GM18508 (cell line): ENCODE data around the gene ANKRD17.

Experiments
- ATAC-seq: cut with Tn5 transposase; IDR thresholded peaks from one replicate; pipeline ENCODE4 v1.9.1; 2021; ENCODE audit warnings: moderate number of reproducible peaks; ENCODE audit not compliant: insufficient read depth, unreplicated experiment

The ANKRD17 gene

DNA sequence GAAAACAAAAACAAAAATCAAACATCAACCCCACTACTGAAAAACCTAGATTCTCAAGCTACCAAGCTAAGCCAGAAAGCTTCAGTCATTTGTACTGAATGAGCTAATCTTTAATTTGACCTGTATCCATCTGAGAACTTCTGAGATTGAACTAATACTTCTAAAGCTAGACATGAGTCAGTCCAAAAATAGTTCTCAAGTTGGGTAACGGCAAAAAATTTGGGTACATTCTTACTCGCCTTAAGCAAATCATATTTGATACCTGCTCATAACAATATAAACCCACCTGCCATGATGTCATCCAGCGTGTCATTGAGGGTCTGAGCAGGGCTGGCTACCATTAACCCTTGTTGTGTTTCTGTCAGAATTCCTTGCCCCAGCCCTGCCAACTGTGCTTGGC, 119.4 kb downstream of the ANKRD17 start:
- ATAC-seq = no peak

DNA sequence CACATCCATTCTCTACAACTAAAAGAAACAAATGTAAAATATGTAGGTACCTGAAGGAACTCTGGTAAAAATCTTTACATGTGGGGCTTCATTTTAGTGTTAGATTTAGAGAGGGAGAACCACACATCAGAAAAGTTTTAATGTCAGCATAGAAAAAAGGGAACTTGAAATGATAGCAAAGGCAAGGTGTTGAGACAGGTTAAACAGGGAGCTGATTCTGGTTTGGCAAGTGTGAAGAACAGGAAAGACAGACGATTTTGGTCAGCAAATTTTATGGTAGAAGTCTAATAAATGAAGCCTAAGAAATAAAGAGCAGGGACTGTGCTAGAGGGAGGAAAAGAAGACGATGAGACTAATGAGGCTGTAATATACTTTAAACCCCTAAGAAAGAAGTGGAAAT, 121.5 kb downstream of the ANKRD17 start:
- ATAC-seq = no peak

DNA sequence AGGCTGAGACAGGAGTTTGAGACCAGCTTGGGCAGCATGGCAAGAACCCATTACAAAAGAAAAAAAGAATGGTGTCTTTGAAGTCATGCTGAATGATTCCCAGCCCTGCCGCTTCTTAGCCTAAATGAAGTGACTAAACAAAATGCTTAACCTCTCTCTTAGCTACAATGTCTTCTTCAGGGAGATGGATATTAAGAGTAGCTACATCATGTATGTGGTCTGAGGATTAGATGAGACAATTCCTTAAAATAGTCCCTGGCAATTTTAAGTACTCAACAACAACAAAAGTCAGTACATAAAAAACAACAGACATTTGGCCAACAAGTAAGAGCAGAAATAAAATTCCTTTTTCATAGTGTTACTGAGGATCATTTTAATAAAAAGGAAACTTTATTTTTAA, 124.8 kb downstream of the ANKRD17 start:
- no peak for ATAC-seq

DNA sequence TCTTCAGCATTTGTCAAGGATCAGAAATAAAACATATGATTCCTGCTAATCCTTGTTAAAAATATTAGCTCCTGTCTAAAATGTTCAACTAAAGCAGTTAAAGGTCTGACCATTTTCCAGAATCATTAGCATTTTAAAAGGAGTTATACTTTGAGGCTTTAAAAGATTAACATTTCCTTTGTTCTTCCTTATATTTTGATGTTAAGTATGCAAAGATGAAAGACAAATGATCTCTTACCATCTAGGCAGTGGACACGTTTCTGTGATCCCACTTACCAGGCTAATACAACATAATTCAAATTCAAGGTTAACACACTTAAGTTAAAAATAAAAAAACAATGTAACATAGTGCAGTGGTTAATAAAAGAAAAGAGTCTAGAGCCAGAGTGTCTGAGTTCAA, 127.3 kb downstream of the ANKRD17 start:
- ATAC-seq = no peak

DNA sequence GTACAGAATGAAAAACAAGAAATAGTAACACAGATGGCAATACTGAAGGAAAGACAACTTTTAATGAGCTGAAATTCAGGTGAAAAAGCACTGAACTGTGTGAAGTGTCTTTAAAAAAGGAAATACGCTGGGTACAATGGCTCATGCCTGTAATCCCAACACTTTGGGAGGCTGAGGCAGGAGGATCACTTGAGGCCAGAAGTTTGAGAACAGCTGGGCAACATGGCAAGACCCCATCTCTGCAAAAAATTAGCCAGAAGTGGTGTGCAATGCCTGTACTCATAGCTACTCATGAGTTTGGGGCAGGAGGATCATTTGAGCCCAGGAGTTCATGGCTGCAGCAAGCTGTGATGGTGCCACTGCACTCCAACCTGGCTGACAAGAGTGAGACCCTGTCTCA, 129.3 kb downstream of the ANKRD17 start:
- ATAC-seq = no peak

DNA sequence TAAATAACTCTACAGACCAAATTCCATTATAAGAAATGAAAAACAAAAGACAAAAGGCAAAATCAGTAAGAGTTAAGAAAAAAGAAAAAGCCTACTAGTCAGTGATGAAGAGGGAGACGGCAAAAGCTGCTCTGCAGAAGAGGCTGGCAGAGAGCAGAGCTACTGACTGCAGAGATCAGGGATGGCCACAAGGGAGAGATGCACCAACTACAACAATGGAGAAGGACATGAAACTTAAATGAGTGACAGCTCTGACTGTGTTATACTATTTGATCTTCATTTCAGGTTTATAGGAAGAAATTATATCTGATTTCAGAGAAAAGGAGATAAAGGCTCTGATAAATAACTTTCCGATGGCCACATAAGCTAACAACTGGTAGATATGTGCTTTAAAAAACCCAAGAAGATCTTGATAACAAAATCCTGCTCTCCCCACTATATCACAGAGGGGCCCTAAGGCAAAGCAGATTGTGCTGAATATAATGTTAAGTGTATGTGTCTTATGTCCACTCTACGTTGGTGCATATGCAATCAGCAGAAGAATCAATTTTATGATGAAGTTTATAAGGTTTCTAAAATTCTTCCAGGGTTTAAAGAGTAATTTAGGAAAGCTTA, 130.7 kb downstream of the ANKRD17 start:
- no peak for ATAC-seq

DNA sequence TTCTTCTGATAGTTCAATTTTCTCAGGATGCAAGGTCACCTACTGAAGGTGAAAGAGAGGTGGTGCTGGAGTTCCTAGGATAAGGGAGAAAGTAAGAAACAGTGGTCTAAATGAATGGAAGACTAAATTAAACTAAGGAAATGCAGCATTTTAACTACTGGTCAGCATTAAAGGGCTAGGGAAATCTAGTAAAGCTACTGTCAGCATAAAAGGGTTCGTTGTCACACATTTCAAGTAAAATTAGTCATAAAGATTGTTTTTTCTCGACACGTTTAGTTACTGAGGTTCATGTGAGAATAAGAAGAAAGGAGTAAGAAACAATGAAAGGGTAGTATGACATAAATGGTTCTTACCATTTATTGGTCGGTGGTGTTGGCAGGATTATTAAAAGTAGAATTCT, 149.1 kb downstream of the ANKRD17 start:
- ATAC-seq = no peak

DNA sequence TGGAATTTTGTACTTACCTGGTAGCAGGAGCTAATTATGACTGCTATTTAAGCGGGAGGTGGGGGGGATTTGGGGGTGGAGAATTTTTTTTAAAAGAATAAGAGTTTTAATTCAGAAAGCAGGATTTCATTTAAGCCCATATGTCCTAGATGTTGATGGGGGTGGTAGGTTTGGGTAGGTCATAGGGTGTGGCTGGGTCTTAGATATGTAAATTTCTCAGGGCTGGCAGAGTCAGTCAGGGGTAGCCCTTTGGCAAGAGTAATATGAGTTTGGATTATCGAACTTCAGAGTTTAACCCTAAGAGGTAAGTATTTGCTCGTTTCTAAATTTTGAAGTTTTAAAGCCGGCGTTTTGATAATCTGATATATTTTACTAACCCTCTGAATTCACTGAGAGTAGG, 153.9 kb downstream of the ANKRD17 start:
- ATAC-seq = no peak

DNA sequence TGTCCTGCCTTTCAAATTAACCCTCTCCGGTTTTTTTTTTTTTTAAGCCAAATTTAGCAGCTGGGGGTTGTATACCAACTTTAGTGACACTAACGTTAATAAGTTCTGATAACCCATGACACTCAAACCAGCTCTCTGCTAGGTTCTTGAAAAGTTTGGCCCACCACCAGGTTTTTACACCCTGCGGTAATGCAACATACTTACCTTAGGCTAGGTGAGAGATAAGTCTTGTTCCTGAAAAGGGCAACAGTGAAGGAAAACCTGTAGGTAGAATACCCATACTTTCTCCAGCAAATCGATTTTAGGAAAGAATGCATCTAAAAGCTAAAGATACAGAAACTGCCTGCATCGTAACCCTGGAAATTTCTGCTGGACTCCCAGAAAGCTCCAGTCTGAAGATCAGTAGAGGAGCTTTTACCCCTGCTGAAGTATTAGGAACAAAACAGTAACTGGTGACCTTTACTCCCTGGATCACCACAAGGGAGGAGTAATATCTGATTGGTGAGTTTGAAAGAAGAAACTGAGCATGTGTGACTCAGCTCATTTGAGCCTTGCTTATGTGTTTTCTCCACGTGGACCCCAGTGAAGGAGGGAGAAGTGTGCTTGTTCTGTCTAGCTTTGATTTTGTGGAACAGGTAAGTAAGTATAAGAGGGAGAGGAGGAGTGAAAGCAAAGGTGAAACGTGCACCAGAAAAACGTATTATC, 154.6 kb downstream of the ANKRD17 start:
- no peak for ATAC-seq

DNA sequence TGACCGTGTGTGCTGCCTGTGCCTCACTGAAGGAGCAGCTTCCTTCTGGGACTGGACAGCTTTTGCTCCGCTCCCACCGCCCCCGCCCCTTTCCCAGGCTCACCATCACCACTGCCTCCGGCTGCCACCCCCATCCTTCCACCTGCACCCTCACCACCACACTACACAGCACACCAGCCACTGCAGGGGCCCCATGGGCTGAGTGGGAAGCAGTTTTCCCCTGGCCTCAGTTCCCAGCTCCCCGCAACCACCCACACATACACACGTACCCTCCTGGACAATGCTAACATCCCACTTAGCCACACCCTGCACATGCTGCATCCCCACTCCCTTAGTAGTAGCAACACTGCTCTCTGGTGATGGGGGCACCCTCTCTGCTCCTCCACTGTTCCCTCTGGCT, 159.5 kb downstream of the ANKRD17 start:
- ATAC-seq = no peak

DNA sequence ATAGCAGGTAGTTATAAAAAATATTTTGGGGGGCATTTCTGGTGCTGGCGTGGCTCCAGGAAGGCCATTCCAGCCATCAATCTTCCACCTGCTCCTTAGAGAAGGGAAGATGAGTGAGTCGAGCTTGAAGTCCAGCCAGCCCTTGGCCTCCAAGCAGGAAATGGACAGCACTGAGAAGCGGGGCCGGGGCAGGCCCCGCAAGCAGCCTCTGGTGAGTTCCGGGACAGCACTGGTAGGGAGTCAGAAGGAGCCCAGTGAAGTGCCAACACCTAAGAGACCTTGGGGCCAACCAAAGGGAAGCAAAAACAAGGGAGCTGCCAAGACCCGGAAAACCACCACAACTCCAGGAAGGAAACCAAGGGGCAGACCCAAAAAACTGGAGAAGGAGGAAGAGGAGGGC, 159.9 kb downstream of the ANKRD17 start:
- ATAC-seq = no peak

DNA sequence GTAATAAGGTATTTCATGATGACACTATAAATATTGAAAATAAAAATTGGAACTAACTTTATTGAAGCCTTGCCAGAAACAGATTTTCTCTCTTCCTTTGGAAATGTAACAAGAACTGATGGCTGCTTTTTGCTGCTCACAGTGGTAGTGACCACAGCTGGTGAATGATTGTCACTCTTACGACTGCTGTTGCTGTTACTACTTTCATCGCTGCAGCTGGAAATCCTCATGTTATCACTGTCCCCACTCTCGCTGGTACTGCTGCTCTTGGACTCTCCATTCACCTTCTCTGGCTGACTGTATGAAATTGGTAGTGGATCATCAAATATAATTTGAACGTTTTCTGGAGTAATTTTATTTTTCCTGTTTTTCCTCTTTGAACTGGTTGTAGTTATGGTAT, 160.6 kb downstream of the ANKRD17 start:
- no peak for ATAC-seq

DNA sequence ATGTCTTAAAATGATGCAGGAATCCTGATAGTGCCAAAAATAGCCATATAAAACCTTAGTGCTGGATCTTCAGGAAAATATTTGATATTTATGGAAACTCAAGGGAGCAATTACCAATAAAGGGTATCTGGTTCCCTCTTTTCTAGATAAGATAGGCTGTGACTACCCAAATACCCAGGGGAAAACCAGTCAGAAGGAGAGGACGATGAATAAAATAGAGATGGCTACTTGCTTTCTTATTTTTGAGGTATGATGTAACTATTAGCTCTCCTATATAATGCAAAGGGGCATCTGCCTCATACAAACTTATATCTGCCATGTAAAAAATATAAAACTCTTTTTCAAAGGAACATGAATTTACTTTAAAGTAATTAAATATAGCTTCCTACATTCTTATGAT, 165.7 kb downstream of the ANKRD17 start:
- ATAC-seq = no peak

DNA sequence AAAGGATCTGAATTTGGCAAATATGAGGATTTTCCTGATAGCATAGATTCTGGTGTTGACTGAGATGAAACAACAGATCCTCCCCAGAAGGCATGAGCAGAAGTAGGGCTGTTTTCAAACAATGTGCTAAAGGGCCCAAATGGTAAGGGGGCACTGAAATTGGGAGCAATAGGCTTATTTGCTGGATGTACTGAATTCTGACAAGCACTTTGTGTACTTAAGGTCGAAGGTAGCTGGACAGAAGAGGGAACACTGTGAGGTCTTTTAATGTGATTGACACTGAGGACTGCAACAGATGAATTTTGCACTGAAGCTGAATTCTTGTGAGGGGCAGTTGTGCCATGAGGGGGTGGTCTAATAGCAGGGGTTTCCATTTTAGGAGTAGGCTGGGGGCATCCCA, 167.9 kb downstream of the ANKRD17 start:
- no peak for ATAC-seq

DNA sequence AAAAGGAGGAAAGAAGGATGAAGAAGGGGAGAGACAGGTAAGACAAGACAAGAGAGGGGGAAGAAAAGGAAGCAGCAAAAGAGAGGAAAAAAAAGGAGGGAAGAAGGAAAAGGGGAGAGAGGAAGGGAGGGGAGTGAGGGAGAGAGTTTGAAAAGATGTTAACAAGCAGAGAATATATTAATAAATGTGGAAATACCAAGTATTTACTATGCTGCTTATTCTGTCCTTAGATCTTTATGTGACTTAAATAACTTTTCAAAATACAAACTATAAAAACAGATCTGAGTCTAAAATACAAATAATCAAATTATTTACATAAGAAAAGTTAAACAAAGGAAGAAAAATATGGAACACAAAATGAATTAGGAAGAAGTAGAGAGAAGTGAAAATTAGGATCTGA, 170.7 kb downstream of the ANKRD17 start:
- no peak for ATAC-seq

DNA sequence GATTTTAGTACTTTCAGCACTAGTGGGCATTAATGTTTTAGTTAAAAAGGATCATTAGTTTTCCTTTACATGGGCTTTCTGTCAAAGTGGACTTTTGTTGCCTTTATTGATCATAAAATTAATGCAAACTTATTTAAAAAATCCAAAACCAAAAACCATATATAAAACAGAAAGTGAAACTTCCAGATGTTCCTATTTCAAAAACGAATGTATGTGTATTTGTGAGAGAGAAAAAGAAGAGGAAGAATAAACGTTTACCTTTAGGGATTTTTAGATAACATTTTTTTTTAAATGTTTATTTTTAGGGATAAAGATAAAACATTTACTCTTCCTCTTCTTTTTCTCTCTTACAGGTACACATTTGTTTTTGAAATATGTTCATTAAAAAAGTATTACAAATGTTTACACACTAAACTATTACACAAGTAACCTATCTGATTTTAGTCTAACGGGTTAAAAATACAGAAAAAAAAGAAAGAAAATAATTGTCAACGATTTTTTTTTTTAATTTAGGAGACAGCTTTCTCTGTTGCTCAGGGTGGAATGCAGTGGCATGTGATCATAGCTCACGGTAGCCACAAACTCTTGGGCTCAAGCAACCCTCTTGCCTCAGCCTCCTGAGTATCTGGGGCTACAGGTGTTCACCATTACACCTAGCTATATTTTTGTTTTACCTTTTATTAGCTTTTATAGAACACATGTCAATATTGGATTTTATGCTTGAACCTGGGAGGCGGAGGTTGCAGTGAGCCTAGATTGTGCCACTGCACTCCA, 172.3 kb downstream of the ANKRD17 start:
- ATAC-seq = no peak

DNA sequence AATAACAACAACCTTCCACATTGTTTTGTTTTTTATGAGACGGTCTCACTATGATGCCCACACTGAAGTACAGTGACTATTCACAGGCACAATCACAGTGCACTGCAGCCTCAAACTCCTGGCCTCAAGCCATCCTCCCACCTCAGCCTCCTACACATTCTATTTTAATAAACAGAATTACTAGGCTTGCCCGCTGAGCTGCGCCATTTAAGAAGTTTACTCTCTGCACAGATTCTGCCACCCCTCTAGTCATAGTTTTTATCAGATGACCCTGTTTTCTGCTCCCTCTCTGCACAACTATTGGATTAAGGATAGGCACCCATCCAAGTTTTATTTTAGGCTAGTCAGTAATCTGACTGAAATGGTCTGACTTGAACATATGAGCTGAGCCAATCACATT, 177.8 kb downstream of the ANKRD17 start:
- ATAC-seq = no peak

DNA sequence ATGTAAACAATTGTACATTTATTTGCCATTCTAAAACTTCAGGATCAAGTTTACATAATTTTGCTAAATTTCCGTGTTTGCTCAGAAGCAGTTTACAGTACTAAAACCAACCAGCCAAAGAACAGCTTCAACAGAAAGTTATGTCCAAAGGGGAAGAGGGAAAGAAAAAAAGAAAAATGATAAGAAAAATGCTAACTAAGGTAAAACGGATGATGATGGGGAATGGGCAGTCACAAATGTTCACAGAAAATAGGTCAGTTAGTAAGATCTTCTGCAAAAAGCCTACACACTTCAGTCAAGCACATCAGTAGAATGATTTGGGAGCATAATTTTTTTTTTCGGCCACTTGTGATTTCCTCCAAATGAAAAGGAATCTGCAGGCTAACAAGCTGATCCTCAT, 182.8 kb downstream of the ANKRD17 start:
- no peak for ATAC-seq

DNA sequence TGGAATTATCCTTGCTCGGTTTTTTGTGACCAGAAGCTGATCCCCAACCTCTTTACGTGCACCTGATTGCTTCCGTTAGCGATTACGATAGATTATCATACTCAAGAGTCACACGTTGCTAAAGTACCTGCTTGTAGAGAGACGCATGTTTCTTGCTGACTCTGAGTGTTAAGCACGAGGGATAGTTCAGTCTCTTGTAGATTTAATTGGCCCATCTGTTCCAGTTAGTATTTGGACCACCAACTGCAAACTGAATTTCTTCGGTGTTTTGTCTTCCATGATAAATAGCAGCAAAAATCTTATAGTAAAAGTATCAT, 188.6 kb downstream of the ANKRD17 start:
- peak; percentile 7 for ATAC-seq

DNA sequence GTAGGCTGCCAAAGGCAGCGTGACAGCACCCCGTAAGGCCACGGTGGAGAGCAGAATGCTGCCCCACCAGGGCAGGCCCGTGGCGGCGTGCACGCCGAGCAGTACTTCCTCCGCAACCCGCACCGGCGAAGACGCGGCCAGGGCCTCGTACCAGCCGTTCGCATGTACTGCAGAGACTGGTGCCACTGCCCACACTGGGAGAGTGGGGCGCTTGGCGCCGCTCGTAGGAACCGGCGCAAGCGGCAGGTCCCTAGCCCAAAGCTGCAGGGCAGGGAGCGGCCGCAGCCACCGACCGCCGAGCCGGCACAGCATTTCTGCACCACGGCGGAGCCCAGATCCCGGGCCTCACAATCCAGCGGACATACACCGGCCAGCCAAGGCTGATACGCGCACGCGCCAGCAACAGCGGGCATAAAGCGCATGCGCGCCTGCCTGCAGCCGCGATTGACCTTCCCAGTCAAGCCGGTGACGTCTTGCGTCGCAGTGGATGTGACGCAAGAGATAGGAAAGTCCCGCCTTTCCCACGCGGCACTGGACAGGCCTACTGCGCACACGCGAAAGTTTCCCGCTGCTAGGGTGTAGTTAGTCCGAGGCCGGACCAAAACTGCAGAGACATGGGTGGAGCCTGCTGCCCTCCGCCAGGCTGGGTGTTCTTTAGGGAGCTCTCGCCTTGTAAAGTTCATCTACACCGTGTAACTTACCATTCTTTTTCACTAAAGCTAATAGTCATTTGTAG, 189.1 kb downstream of the ANKRD17 start, which contains the start of gene COX18:
TSS of gene COX18 (minus strand) at position 379 of the 736 bp plus-strand sequence. CDS start at position 312, 67 bp downstream.
- ATAC-seq = peak; percentile 76
